Neural crest cell (in vitro differentiated cells): ENCODE data around the gene NSD1. TPM values are rescaled to one million over a fixed set of nuclear protein-coding genes. Genes with fewer than 3 reads are reported as not detected.

Experiments used
- DNase-seq: peaks from one replicate; pipeline ENCODE4 v3.0.0; 2021; ENCODE audit warnings: low read depth, mixed read lengths, low spot score
- H3K27ac Mint-ChIP-seq: one replicate; pipeline ENCODE4 v1.8.0; 2021; ENCODE audit warnings: mild to moderate bottlenecking, mixed read lengths; ENCODE audit not compliant: unreplicated experiment
- H3K27me3 Mint-ChIP-seq: 2 replicates; pipeline ENCODE4 v1.8.0; 2021; ENCODE audit warnings: low read depth, mild to moderate bottlenecking, mixed read lengths
- H3K36me3 Mint-ChIP-seq: 2 replicates; pipeline ENCODE4 v1.8.0; 2021; ENCODE audit warnings: low read depth, mild to moderate bottlenecking, mixed read lengths
- H3K4me1 Mint-ChIP-seq: 2 replicates; pipeline ENCODE4 v1.8.0; 2021; ENCODE audit warnings: mixed read lengths
- H3K4me3 Mint-ChIP-seq: one replicate; pipeline ENCODE4 v1.8.0; 2021; ENCODE audit warnings: mild to moderate bottlenecking, mixed read lengths
- H3K9me3 Mint-ChIP-seq: 2 replicates; pipeline ENCODE4 v1.8.0; 2021; ENCODE audit warnings: mixed read lengths
- CTCF ChIP-seq: fragments of 200-600 bp; sonication (generic); conservative IDR thresholded peaks from 2 replicates; pipeline ENCODE4 v1.5.0; 2021; ENCODE audit warnings: antibody characterized with exemption, mild to moderate bottlenecking
- total RNA-seq: library from RNA; stranded (reverse); gene quantifications from 2 replicates; pipeline ENCODE4 v1.2.1, GENCODE V29; 2021

NSD1 gene
- total RNA-seq, 1 donor from 2014 or later, result 122 TPM

GRCh38 chr5:177310757-177311391 lies 177.3 kb downstream of the NSD1 start:
- Mint-ChIP-seq H3K27me3 (peaks cover 6% of the 10 kb centered on the region), H3K36me3 (peaks cover 11% of the 10 kb centered on the region), H3K4me3 (peak overlapping the region; percentile 89), H3K4me1 (peaks cover 33% of the 10 kb centered on the region), H3K27ac (peak overlapping the region; percentile 25), H3K9me3 (no peaks in the 10 kb centered on the region)
- TF ChIP-seq CTCF, result no peak
- no peak for DNase-seq

DNA sequence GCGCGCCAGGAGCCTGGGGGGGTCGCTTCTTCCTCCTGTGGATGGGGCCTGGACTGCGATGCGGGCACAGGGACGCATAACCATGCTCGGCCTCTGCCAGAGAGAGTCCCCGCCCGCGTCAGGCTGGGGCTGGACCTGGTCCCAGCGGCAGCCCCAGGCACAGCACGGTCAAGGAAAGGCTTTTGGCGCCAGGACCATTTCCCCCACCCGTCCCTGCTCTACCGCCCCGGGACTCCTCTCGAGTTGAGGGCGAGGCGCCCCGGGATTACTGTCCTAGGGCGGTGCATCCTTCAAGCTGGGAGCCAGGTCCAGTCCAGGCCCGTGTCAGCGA lies 177.8 kb downstream of the NSD1 start:
- H3K9me3 Mint-ChIP-seq, result no peaks in the 10 kb centered on the region
- H3K36me3 Mint-ChIP-seq, result peaks cover 9% of the 10 kb centered on the region
- H3K27ac Mint-ChIP-seq, result peak overlapping the region; percentile 88
- no peak for TF ChIP-seq CTCF
- H3K4me3 Mint-ChIP-seq, result peak overlapping the region; percentile 89
- no peak for DNase-seq
- H3K4me1 Mint-ChIP-seq, result peaks cover 29% of the 10 kb centered on the region
- peaks cover 3% of the 10 kb centered on the region for H3K27me3 Mint-ChIP-seq

DNA sequence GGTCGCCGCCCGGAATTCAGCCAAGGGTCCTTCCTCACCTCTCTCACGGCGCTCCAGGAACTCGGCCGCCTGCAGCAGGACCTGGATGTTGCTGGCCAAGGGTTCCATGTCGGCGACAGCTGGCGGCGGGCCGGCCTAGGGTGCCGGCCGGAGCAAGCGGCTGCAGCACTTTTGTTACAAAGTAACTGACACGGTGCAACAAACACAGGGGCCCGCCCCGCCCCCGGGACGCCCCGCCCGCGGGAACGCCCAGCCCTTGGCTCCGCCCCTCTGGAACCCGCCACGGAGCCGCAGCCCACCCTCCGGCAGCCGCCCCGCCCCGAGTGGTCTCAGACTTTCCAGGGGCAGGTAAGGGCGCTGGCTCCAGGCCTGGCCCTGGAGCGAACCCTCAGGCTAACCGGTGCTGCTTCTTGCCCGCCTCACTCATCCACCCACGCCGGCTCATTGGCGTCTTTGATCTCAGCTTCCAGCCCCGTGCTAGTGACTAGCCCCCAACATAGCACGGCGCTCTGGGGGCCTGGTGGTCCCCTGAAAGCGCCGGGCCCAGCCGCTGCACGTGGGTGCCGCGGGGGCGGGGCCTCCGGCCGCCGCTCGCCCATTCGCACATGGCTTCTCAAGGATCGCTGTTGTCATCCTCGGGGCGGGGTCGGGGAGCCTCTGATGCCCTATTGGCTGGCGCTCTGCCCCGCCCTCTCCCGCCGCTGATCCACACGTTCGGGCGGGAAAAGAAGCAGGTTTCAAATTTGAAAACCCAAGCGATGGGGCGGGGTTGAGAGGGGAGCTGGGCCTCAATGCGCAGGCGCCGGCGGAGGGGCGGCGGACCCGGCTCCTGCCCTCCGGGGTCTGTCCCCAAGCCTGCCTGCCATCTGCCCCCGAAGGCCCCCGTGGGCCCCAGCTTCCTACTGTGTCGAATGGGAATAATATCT lies 178.4 kb downstream of the NSD1 start, which contains the start of gene MXD3:
Gene MXD3, minus strand, starts transcription at position 176 of the 926 bp plus-strand sequence. Its CDS starts 68 bp downstream, at position 108.
- TF ChIP-seq CTCF, result no peak
- peaks cover 29% of the 10 kb centered on the region for H3K4me1 Mint-ChIP-seq
- H3K27ac Mint-ChIP-seq, result peak within 1 kb of the TSS; percentile 96
- H3K36me3 Mint-ChIP-seq, result peaks cover 4% of the 10 kb centered on the region
- peaks cover 3% of the 10 kb centered on the region for H3K27me3 Mint-ChIP-seq
- DNase-seq, result peak; percentile 96
- no peaks in the 10 kb centered on the region for H3K9me3 Mint-ChIP-seq
- peak within 1 kb of the TSS; percentile 89 for H3K4me3 Mint-ChIP-seq

DNA sequence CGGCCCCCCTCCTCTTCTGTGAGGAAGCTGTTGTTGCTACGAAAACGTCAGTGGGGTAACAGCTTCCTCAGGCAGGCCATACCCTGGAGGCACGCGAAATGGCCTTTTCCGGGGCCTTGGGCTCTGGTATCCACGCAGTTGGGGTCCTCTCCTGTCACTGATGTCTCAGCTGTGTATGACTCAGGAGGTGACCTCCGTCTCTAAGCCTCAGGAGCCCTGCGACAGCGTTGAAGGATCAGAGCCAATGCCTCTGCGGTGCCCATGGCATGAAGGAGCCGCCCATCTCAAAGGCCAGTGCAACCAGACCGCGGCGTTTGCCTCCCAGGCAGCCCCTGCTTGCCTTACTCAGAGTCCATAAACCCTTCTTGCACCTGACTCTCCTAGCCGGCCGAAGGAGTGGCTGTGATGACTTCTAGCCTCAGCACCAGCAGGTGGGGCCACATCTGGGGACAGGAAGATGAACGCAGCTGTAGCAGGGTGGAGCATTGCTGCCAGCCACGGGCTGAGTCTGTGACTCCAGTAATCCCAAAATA lies 179.1 kb downstream of the NSD1 start:
- TF ChIP-seq CTCF, result no peak
- H3K27me3 Mint-ChIP-seq, result peaks cover 3% of the 10 kb centered on the region
- H3K4me1 Mint-ChIP-seq, result peaks cover 29% of the 10 kb centered on the region
- DNase-seq, result no peak
- H3K9me3 Mint-ChIP-seq, result no peaks in the 10 kb centered on the region
- H3K4me3 Mint-ChIP-seq, result peak overlapping the region; percentile 89
- H3K27ac Mint-ChIP-seq, result peak overlapping the region; percentile 96
- peaks cover 4% of the 10 kb centered on the region for H3K36me3 Mint-ChIP-seq

GRCh38 chr5:177313561-177314259 lies 180.1 kb downstream of the NSD1 start:
- H3K27me3 Mint-ChIP-seq, result peaks cover 3% of the 10 kb centered on the region
- H3K4me3 Mint-ChIP-seq, result no peak overlapping the region
- H3K27ac Mint-ChIP-seq, result no peak overlapping the region
- no peak for DNase-seq
- H3K4me1 Mint-ChIP-seq, result peaks cover 33% of the 10 kb centered on the region
- peaks cover 4% of the 10 kb centered on the region for H3K36me3 Mint-ChIP-seq
- no peaks in the 10 kb centered on the region for H3K9me3 Mint-ChIP-seq
- no peak for TF ChIP-seq CTCF
